ENCODE measurements around the gene IL22RA1. TPM values are rescaled to one million over a fixed set of nuclear protein-coding genes. Genes with fewer than 3 reads are reported as not detected.

IL22RA1 gene
- total and polyA plus RNA-seq, 8 donors, result 0.26 to 0.73 (median 0.43) TPM

- Histone ChIP-seq H3K27me3 (peaks cover 0 to 7% of the 10 kb centered on the region in 2 donors), H3K27ac (no peak overlapping the region), H3K4me3 (no peak overlapping the region), H3K36me3 (no peaks in the 10 kb centered on the region), H3K4me1 (no peaks in the 10 kb centered on the region), H3K9me3 (no peaks in the 10 kb centered on the region)
- no peak for TF ChIP-seq CTCF (IDR thresholded peaks at IDR 0.05)
- ATAC-seq, result no peak
- DNase-seq, result no peak
- intact Hi-C loops (cut with DNase I), result no loop called here
Observed at GRCh38 chr1:24167008-24167407, 24.1 kb upstream of the IL22RA1 start.

- TF ChIP-seq CTCF (IDR thresholded peaks at IDR 0.05), result no peak
- ATAC-seq (no peak), DNase-seq (no peak)
- Histone ChIP-seq H3K9me3 (no peaks in the 10 kb centered on the region), H3K27me3 (peaks cover 0 to 7% of the 10 kb centered on the region in 2 donors), H3K4me1 (no peaks in the 10 kb centered on the region), H3K27ac (no peak overlapping the region), H3K4me3 (no peak overlapping the region), H3K36me3 (no peaks in the 10 kb centered on the region)
- intact Hi-C loops (cut with DNase I), result no loop called here
Observed at GRCh38 chr1:24165500-24165899, 22.6 kb upstream of the IL22RA1 start.

- no peak overlapping the region for H3K27ac ChIP-seq
- intact Hi-C loops (cut with DNase I), result no loop called here
- no peaks in the 10 kb centered on the region for H3K9me3 ChIP-seq
- peaks cover 0 to 7% of the 10 kb centered on the region in 2 donors for H3K27me3 ChIP-seq
- H3K4me3 ChIP-seq, result no peak overlapping the region
- DNase-seq (no peak), ATAC-seq (no peak)
- no peak for TF ChIP-seq CTCF (IDR thresholded peaks at IDR 0.05)
- no peaks in the 10 kb centered on the region for H3K36me3 ChIP-seq
- no peaks in the 10 kb centered on the region for H3K4me1 ChIP-seq
Observed at GRCh38 chr1:24164004-24164403, 21.1 kb upstream of the IL22RA1 start.

GRCh38 chr1:24162201-24162600 lies 19.3 kb upstream of the IL22RA1 start:
- H3K4me3 ChIP-seq, result no peak overlapping the region
- H3K27ac ChIP-seq, result no peak overlapping the region
- no peaks in the 10 kb centered on the region for H3K9me3 ChIP-seq
- ATAC-seq (no peak), DNase-seq (no peak)
- no peaks in the 10 kb centered on the region for H3K4me1 ChIP-seq
- peaks cover 0 to 2% of the 10 kb centered on the region in 2 donors for H3K36me3 ChIP-seq
- intact Hi-C loops (cut with DNase I), result no loop called here
- peaks cover 0 to 7% of the 10 kb centered on the region in 2 donors for H3K27me3 ChIP-seq
- TF ChIP-seq CTCF (IDR thresholded peaks at IDR 0.05), result no peak

GRCh38 chr1:24161270-24161669 lies 18.3 kb upstream of the IL22RA1 start:
- DNase-seq (no peak), ATAC-seq (no peak)
- no peaks in the 10 kb centered on the region for H3K9me3 ChIP-seq
- peaks cover 0 to 5% of the 10 kb centered on the region in 2 donors for H3K27me3 ChIP-seq
- H3K36me3 ChIP-seq, result peaks cover 0 to 9% of the 10 kb centered on the region in 2 donors
- no peak overlapping the region for H3K27ac ChIP-seq
- H3K4me3 ChIP-seq, result no peak overlapping the region
- no peak for TF ChIP-seq CTCF (IDR thresholded peaks at IDR 0.05)
- intact Hi-C loops (cut with DNase I), result no loop called here
- no peaks in the 10 kb centered on the region for H3K4me1 ChIP-seq

Measured in left lung (tissue), 10 donors.